ENCODE measurements around the gene C7orf57. TPM values are rescaled to one million over a fixed set of nuclear protein-coding genes. Genes with fewer than 3 reads are reported as not detected.

The C7orf57 gene
- total RNA-seq, 1 donor from 2014 or later = not detected

DNA sequence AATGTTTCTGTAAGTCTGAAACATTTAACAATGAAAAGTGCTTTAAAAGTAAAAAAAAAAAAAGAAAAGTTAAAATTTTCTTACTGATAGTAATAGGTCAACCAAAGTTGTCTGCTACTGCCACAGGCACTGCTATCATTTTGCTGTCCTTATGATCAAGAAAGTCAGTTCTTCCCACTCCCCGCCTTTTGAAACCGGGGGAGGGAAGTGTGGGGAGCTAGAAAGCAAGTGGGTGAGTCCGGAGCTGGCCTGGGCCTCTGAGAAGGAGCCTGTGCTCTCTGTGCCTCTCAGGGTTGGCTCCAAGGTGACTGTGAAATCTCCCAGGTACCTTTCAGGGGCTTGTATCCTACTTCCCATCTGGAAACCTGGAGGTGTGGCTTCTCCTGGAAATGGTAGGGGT is 7.3 kb downstream of the C7orf57 start:
- Histone ChIP-seq H3K36me3 (no peaks in the 10 kb centered on the region), H3K27me3 (no peaks in the 10 kb centered on the region), H3K4me3 (no peak overlapping the region), H3K27ac (no peak overlapping the region), H3K9me3 (no peaks in the 10 kb centered on the region), H3K4me1 (no peaks in the 10 kb centered on the region)
- DNase-seq (ENCODE audit: low spot score in 2 of 2) = no peak
- TF ChIP-seq, protein P1, sequence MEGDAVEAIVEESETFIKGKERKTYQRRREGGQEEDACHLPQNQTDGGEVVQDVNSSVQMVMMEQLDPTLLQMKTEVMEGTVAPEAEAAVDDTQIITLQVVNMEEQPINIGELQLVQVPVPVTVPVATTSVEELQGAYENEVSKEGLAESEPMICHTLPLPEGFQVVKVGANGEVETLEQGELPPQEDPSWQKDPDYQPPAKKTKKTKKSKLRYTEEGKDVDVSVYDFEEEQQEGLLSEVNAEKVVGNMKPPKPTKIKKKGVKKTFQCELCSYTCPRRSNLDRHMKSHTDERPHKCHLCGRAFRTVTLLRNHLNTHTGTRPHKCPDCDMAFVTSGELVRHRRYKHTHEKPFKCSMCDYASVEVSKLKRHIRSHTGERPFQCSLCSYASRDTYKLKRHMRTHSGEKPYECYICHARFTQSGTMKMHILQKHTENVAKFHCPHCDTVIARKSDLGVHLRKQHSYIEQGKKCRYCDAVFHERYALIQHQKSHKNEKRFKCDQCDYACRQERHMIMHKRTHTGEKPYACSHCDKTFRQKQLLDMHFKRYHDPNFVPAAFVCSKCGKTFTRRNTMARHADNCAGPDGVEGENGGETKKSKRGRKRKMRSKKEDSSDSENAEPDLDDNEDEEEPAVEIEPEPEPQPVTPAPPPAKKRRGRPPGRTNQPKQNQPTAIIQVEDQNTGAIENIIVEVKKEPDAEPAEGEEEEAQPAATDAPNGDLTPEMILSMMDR (IDR thresholded peaks at IDR 0.05) = no peak
- intact Hi-C loops (cut with DNase I) = no loop called here

DNA sequence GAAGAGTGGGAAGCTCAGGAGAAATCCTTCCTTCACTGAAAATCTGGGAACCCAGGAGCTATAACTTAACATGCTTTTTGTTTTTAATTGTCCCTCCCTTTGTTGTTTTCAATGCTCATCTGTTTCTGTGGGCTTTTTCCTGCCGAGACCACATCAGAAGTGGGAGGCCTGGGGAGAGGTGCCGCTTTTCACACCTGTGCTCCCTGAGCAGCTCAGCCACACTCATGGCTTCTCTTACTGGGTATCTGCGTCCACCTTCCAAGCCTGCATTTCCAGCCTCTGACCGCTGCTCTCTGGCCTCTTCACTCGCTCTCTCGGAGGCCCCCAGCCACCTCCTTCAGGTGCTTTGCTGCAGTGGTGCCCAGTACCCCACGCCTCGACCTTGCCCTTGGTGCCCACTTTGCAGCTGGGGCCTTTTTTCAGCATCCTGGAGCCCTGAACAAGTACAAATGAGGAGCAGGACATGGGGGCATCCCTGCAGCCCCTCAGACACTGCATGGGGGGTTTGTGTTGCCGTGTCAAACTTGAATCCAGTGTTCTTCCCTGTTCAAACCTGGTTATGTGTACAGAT is 9.9 kb downstream of the C7orf57 start:
- H3K4me3 ChIP-seq = no peak overlapping the region
- H3K36me3 ChIP-seq = no peaks in the 10 kb centered on the region
- H3K27ac ChIP-seq = no peak overlapping the region
- DNase-seq (ENCODE audit: low spot score in 2 of 2) = no peak
- intact Hi-C loops (cut with DNase I) = no loop called here
- no peaks in the 10 kb centered on the region for H3K4me1 ChIP-seq
- TF ChIP-seq, protein P1 (IDR thresholded peaks at IDR 0.05) = no peak
- H3K27me3 ChIP-seq = no peaks in the 10 kb centered on the region
- no peaks in the 10 kb centered on the region for H3K9me3 ChIP-seq

DNA sequence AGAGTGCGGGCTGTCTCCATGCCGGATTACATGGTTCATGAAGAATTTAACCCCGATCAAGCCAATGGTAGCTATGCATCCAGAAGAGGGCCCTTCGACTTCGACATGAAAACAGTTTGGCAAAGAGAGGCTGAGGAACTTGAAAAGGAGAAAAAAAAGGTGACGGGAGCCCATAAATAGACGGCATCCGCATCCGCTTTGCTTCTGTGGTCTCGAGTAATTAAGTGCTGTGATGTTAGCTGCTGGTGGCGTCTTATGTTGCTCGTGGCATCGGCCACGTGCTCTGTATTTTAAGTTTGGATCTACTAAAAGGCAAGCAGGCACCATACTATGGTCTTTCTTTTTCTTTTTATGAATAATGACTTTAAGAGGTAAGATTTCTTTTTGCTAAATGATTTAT is 11.1 kb downstream of the C7orf57 start:
- H3K27me3 ChIP-seq = no peaks in the 10 kb centered on the region
- no peaks in the 10 kb centered on the region for H3K36me3 ChIP-seq
- no peak for DNase-seq (ENCODE audit: low spot score in 2 of 2)
- intact Hi-C loops (cut with DNase I) = no loop called here
- TF ChIP-seq, protein P1 (IDR thresholded peaks at IDR 0.05) = no peak
- H3K27ac ChIP-seq = no peak overlapping the region
- H3K4me1 ChIP-seq = no peaks in the 10 kb centered on the region
- no peak overlapping the region for H3K4me3 ChIP-seq
- H3K9me3 ChIP-seq = no peaks in the 10 kb centered on the region

DNA sequence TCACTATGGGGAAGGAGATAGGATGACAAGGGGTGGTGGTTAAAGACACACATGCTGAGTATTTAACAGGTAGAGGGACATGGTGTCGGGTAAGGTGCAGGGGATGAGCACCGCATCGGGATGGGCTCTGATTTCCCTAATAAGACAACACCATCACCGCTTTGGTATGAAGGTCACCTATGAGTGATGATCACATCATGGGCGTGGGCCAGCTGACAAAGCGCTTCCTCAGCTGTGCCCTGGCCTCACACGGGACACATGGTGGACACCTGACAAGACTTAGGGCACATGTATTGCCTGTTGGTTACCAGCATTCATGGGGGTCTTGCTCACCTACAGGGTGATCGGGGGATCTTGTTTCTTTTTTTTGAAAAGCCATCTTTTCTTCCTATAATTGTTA is 12.8 kb downstream of the C7orf57 start:
- no peak overlapping the region for H3K4me3 ChIP-seq
- intact Hi-C loops (cut with DNase I) = no loop called here
- H3K4me1 ChIP-seq = no peaks in the 10 kb centered on the region
- no peak overlapping the region for H3K27ac ChIP-seq
- H3K9me3 ChIP-seq = no peaks in the 10 kb centered on the region
- no peak for DNase-seq (ENCODE audit: low spot score in 2 of 2)
- H3K36me3 ChIP-seq = no peaks in the 10 kb centered on the region
- TF ChIP-seq, protein P1 (IDR thresholded peaks at IDR 0.05) = no peak
- no peaks in the 10 kb centered on the region for H3K27me3 ChIP-seq

DNA sequence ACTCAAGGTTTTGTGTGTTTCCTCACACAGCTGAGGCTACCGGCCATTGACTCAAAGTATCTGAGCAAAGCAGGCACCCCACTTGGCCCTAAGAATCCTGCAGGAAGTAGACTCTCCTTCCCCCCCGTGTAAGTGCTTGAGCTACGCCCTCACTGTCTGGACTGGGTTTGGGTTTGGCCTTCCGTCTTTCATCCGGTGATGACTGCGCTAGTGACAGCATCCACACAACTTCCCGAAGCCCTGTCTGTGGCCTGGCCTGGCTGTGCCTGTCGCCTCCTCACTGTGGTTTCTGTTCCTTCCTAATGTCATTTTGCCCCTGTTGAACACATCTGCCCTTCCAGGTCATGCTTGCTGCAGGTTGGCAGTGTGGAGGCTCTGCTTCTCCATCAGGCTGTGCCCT is 14.5 kb downstream of the C7orf57 start:
- Histone ChIP-seq H3K4me3 (no peak overlapping the region), H3K4me1 (no peaks in the 10 kb centered on the region), H3K27ac (no peak overlapping the region), H3K36me3 (no peaks in the 10 kb centered on the region), H3K27me3 (no peaks in the 10 kb centered on the region), H3K9me3 (no peaks in the 10 kb centered on the region)
- TF ChIP-seq, protein P1 (IDR thresholded peaks at IDR 0.05) = no peak
- intact Hi-C loops (cut with DNase I) = no loop called here
- no peak for DNase-seq (ENCODE audit: low spot score in 2 of 2)

DNA sequence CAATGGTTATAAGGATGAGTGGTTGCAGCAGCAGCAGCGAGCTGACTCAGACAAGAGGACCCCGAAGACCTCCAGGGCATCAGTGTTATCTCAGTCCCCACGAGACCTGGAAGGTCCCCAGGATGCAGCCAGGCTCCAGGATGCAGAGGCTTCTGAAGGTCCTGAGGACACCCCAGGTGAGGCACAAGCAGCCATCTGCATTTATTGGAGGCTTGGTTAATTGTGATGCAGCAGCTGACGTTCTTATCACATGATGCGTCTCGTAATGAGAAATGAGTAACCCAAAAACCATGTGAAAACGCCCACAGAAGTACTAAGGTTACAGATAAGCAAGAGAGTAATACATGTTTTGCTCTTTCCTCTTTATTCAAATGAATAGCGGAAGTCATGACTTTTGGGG is 17.4 kb downstream of the C7orf57 start:
- TF ChIP-seq, protein P1 (IDR thresholded peaks at IDR 0.05) = no peak

More for the DNA sequence above, 17.4 kb downstream of the C7orf57 start:
- Histone ChIP-seq H3K36me3 (no peaks in the 10 kb centered on the region), H3K4me3 (no peak overlapping the region), H3K9me3 (peaks cover 0 to 5% of the 10 kb centered on the region in 2 donors), H3K27ac (no peak overlapping the region), H3K27me3 (no peaks in the 10 kb centered on the region), H3K4me1 (no peaks in the 10 kb centered on the region)
- no peak for DNase-seq (ENCODE audit: low spot score in 2 of 2)
- intact Hi-C loops (cut with DNase I) = no loop called here

All from ascending aorta (tissue), 2 donors.